ENCODE results near the gene ADAMTS12.

DNA sequence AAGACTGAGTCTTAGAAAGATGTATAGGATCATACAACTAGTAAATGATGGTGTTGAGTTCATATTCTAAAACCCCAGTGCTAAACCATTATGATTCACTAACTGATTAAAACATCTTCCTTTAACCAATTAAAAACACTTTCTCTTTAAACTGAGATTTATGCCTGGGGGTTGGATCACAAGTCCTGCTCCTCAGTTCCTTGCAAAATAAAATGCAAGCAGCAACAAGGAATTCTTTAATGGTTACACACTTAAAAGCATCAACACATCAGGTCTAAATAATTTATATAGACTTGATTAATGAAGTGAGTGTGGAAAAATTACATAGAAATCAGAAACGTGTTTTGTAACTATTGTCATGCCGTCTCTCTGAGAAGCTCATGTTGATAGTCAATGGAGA lies 261.8 kb downstream of the ADAMTS12 start:
- TF ChIP-seq RAD21 (IDR thresholded peaks at IDR 0.05) = no peak
- TF ChIP-seq CTCF (IDR thresholded peaks at IDR 0.05; ENCODE audit: low read depth, low read length, missing input control) = no peak
- TF ChIP-seq, protein P1, sequence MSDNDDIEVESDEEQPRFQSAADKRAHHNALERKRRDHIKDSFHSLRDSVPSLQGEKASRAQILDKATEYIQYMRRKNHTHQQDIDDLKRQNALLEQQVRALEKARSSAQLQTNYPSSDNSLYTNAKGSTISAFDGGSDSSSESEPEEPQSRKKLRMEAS (IDR thresholded peaks at IDR 0.05) = no peak
- no peak for TF ChIP-seq JUND (IDR thresholded peaks at IDR 0.05)
- no peak for TF ChIP-seq ATF3 (IDR thresholded peaks at IDR 0.05)
- no peak for TF ChIP-seq TAF1 (conservative IDR thresholded peaks at IDR 0.05)
- TF ChIP-seq REST (IDR thresholded peaks at IDR 0.05) = no peak
- TF ChIP-seq, protein P2, sequence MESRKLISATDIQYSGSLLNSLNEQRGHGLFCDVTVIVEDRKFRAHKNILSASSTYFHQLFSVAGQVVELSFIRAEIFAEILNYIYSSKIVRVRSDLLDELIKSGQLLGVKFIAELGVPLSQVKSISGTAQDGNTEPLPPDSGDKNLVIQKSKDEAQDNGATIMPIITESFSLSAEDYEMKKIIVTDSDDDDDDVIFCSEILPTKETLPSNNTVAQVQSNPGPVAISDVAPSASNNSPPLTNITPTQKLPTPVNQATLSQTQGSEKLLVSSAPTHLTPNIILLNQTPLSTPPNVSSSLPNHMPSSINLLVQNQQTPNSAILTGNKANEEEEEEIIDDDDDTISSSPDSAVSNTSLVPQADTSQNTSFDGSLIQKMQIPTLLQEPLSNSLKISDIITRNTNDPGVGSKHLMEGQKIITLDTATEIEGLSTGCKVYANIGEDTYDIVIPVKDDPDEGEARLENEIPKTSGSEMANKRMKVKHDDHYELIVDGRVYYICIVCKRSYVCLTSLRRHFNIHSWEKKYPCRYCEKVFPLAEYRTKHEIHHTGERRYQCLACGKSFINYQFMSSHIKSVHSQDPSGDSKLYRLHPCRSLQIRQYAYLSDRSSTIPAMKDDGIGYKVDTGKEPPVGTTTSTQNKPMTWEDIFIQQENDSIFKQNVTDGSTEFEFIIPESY (IDR thresholded peaks at IDR 0.05) = no peak
- no peak for TF ChIP-seq SP1 (IDR thresholded peaks at IDR 0.05)
- TF ChIP-seq HNF4G (IDR thresholded peaks at IDR 0.05) = no peak
- no peak for TF ChIP-seq FOXA1 (IDR thresholded peaks at IDR 0.05)
- TF ChIP-seq YY1 (IDR thresholded peaks at IDR 0.05) = no peak
- TF ChIP-seq HNF4A (conservative IDR thresholded peaks at IDR 0.05) = no peak
- TF ChIP-seq GABPA (IDR thresholded peaks at IDR 0.05 in 1 of 2, conservative IDR thresholded peaks at IDR 0.05 in 1 of 2) = no peak

Data from liver (tissue), 3 donors.